GM10266 (cell line): ENCODE results near the gene DMAC2.
"Not testable (repeated sequence)": the region's sequence is repeated elsewhere in the genome, so short reads cannot be mapped to it uniquely, and the experiment has no call there.

Source experiments
- DNase-seq: peaks from one replicate; pipeline ENCODE4 v3.0.0; 2012; ENCODE audit errors: extremely low spot score
- TF ChIP-seq, protein P1 (sequence below): IDR thresholded peaks from 2 replicates; pipeline ENCODE4 v1.5.1; 2012; ENCODE audit warnings: mild to moderate bottlenecking, low read depth; ENCODE audit not compliant: control insufficient read depth, insufficient read depth; ENCODE audit errors: missing control alignments

DMAC2 gene

DNA sequence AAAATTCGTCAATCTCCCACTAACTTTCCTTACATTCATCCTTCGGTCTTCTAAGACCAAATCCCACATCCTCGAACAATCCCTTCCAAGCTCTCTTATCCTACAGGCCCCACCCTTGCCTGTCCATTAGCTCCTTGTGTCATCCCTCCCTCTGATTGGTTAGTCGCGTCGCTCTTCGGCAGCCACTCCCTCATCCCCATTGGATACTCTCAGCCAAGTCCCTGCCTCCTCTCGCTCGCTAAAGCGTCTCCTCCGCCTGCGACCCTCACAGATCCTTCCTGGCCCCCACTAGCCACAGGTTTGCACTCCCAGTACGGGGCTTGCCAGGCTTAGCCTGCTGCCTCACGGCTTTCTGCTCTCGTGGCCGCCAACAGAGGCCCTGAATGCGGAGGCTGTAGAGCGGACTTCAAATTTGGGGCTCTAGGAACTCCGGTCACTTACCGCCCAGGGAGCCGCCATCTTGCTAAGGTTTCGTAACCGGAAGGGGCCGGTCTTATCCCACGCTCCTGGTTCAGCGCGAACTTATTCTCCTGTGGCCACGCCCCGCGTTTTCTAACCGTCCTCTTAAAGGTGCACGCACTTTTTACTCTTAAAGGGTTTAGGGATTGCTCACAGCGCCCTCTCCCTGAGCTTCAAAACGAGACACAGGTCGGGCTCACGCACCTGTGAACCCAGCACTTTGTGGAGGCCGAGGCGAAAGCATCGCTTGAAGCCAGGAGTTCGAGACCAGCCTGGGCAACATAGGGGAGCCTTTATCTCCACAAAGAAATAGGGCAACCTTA is at the start of gene DMAC2:
TSS of gene DMAC2 (minus strand) at position 472 of the 782 bp plus-strand sequence. CDS start at position 459, 13 bp downstream.
- TF ChIP-seq, protein P1, sequence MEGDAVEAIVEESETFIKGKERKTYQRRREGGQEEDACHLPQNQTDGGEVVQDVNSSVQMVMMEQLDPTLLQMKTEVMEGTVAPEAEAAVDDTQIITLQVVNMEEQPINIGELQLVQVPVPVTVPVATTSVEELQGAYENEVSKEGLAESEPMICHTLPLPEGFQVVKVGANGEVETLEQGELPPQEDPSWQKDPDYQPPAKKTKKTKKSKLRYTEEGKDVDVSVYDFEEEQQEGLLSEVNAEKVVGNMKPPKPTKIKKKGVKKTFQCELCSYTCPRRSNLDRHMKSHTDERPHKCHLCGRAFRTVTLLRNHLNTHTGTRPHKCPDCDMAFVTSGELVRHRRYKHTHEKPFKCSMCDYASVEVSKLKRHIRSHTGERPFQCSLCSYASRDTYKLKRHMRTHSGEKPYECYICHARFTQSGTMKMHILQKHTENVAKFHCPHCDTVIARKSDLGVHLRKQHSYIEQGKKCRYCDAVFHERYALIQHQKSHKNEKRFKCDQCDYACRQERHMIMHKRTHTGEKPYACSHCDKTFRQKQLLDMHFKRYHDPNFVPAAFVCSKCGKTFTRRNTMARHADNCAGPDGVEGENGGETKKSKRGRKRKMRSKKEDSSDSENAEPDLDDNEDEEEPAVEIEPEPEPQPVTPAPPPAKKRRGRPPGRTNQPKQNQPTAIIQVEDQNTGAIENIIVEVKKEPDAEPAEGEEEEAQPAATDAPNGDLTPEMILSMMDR, result peak; percentile 62
- peak; percentile 91 for DNase-seq

DNA sequence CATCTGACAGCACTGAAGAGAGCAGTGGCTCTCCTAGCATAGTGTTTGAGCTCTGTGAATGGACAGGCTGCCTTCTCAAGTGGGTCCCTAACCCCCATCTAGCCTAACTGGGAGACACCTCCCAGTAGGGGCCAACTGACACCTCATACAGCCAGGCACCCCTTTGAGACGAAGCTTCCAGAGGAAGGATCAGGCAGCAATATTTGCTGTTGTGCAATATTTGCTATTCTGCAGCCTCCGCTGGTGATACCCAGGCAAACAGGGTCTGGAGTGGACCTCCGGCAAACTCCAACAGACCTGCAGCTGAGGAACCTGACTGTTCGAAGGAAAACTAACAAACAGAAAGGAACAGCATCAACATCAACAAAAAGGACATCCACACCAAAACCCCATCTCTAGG is 47.2 kb upstream of the DMAC2 start:
- not testable (repeated sequence) for DNase-seq

DNA sequence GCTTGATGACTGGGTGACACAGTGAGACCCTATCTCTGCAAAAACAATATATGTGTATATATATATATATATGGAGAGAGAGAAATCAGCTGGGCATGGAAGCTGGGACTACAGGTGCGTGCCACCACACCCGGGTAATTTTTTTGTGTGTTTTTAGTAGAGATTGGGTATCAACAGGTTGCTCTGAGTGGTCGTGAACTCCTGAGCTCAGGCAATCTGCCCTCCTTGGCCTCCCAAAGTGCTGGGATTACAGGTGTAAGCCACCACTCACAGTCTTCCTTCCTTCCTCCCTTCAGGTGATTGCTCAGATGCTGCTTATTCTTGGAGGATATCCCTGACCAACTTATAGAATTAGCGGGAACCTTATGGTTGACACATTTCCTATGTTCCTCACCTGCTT is 45.1 kb upstream of the DMAC2 start:
- TF ChIP-seq, protein P1, result no peak
- DNase-seq, result no peak

DNA sequence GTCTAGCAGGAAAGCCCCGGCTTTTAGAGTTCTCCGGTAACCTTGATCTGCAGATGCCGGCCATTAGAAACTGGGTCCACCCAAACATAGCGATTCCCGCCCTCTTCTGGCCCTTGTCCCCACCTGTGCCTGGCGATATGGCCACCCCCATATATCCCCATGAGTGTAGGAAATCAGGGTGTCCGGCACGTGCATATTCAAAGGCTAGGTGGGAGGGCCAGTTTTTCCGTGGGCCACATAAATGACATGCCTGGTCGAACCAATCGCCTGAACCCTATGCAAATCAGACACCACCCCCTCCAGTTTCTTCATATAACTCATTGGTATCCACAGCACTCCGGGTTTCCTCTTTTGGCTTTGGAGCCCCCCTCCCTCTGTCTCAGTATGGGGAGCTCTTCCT is 40.6 kb upstream of the DMAC2 start:
- DNase-seq, result no peak
- TF ChIP-seq, protein P1, result no peak

DNA sequence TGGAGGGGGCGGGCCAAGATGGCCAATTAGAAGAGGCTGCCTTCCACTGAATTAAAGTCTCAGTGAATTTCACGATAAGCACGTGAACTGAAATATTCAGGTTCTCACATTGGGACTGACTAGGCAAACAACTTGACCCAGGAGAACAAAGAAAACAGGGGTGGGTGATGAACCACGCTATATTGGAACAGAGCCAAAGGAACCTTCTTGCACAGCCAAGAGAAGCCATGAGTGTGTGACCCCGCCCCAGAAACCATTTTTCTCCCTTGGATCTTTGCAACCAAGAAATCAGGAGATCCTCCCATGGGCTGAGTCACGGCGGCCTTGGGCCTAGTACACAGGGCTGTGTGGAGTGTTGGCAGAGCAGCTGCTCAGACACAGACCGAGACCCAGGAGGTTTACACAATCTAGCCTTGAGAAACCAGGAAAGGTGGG is 40.1 kb upstream of the DMAC2 start:
- DNase-seq, result no peak
- TF ChIP-seq, protein P1, result no peak

DNA sequence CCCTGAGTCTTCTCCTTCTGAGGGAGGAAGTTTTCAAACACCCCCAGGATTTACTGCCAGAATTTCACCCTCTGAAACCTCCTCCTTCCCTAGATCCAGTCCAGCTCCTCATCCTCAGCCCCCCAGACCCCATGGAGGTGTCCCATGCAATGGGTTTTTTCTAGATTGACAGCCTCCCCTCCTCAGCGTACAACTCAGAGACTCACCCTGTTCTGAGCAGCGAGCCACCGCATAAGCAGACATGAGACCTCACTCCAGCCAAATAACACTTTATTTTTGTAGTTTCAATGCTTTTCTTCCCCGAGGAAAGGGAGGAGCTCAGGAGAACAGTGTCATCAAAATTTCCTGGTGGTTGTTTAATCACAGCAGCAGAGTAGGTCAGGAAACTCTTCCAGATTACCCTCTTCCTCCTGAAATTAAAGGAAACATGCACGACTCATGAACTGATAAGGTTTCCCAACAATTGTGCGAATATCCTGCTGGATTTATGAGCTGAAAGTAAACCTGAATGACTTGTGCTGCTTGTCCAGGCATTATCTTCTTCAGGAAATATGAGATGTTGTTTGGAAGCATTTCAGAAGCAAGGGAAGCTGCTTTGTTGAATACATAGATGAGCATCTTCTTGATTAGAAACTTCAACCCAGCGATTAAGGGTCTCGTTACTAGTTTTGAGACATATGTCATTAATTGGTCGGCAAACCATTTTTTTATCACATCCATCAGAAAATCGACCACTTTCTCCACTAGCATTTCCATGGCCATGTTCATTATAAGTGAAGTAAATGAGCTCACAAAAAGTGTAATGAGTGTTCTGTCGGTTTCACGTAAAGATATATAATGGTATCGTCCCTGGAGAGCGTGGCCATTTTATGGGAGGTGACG is 39.4 kb upstream of the DMAC2 start:
- TF ChIP-seq, protein P1, result no peak
- no peak for DNase-seq

DNA sequence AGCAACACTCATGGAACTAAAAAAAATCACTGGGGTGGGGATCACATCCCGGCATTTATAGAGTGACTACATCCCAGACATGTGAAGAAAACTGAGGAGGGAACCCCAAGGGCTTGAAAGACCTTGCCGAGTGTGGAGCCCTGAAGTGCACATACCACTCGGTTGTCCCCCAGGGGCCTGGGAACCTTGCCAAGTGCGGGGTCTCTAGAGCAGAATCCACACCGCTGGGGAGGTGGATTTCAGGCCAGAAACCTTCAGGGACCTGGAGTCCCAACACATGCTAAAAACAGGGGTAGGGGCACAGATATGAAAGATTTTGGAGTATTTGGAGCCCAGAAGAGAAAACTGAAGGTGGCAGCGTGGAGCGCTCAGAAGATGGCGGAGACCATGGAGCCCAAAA is 38.5 kb upstream of the DMAC2 start:
- no peak for DNase-seq
- TF ChIP-seq, protein P1, result no peak
